ENCODE measurements around the gene TSPAN15.

Gene TSPAN15

DNA sequence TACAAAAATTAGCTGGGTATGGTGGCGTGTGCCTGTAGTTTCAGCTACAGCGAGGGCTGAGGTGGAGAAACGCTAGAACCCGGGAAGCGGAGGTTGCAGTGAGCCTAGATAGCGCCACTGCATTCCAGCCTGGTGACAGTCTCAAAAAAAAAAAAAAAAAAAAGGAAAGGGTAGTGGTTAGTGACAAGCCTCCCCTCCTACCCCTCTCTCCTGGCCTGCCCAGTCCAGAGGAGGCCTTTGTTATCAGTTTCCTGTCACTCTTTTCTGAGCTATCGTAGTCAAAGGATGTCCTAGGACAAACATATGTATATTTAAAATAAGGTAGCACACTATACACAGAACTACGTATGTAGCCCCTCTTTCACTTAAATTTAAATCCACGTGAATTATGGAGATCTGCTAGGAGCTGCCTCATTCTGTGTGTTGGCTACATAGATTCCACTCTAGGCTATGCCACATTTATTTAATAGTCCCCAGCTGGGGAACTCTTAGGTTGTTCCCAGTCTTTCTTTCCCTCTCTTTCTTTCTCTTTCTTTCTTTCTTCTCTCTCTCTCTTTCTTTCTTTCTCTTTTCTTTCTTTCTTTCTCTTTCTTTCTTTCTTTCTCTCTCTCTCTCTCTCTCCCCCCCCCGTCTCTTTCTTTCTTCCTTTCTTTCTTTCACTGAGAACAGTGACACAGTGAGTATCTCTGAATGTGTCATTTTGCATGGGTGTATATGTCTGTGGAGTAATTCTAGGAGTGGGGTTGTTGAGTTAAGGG is 3.9 kb downstream of the TSPAN15 start:
- Histone ChIP-seq H3K4me3 (ENCODE audit: insufficient read length, low read depth) (no peak overlapping the region), H3K4me1 (ENCODE audit: insufficient read depth, insufficient read length) (peaks cover 4% of the 10 kb centered on the region)

DNA sequence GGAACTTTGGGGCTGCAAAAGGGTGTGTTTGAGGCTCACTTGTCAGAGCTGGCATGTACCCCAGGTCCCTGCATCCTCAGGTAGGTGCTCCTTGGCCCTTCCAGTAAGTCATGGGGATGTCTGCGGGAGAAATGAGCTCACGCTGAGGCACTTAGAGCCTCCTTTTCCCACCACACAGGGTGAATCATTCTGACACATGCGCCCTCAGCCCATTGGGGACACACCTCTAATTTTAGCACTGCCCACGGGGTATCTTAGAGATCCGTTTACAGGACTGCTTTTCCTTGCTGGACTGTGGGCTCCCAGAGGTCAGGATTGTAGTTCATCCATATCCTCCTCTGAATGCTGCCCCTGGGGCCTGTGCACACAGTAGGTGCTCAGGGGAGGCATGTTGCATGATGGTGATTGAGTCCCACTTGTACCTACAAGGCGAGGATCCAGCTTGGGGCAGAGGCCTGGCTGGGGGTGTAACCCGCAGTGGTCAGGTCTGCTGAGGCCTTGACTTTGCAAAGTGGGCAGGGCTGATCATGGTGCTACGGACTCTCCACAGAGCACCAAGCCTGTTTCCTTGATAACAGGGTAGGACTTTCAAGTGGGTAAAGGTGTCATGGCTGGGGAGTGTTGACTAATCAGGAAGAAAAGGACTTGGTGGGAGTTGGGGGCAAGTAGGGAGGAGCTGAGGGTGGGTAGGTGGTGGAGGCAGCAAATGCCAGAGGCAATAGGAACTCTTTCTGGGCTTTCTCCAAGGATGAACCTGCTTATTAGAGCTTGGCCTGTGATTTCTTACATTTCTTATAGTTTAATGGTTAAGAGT is 5.8 kb downstream of the TSPAN15 start:
- Histone ChIP-seq H3K4me3 (ENCODE audit: insufficient read length, low read depth) (no peak overlapping the region), H3K4me1 (ENCODE audit: insufficient read depth, insufficient read length) (peaks cover under 1% of the 10 kb centered on the region), H3K9ac (ENCODE audit: insufficient read length, low read depth) (no peak overlapping the region), H3K36me3 (ENCODE audit: insufficient read depth, insufficient read length, low read length) (no peaks in the 10 kb centered on the region), H3K9me3 (ENCODE audit: insufficient read depth, low read length) (no peaks in the 10 kb centered on the region), H3K27me3 (ENCODE audit: insufficient read depth, insufficient read length) (peaks cover 18% of the 10 kb centered on the region)
- no peak for DNase-seq (ENCODE audit: low read depth, low spot score)
- TF ChIP-seq ZNF274 (IDR thresholded peaks at IDR 0.05; ENCODE audit: low read depth, low read length) (no peak), SUZ12 (IDR thresholded peaks at IDR 0.05; ENCODE audit: extremely low read depth, insufficient read depth, insufficient read length) (no peak), YY1 (IDR thresholded peaks at IDR 0.05; ENCODE audit: insufficient read depth, insufficient read length) (no peak)

More for the DNA sequence above, 3.9 kb downstream of the TSPAN15 start:
- no peak for DNase-seq (ENCODE audit: low read depth, low spot score)
- no peaks in the 10 kb centered on the region for H3K9me3 ChIP-seq (ENCODE audit: insufficient read depth, low read length)
- no peaks in the 10 kb centered on the region for H3K36me3 ChIP-seq (ENCODE audit: insufficient read depth, insufficient read length, low read length)
- no peak overlapping the region for H3K9ac ChIP-seq (ENCODE audit: insufficient read length, low read depth)
- TF ChIP-seq ZNF274 (IDR thresholded peaks at IDR 0.05; ENCODE audit: low read depth, low read length) (no peak), YY1 (IDR thresholded peaks at IDR 0.05; ENCODE audit: insufficient read depth, insufficient read length) (no peak), SUZ12 (IDR thresholded peaks at IDR 0.05; ENCODE audit: extremely low read depth, insufficient read depth, insufficient read length) (no peak)
- peaks cover 25% of the 10 kb centered on the region for H3K27me3 ChIP-seq (ENCODE audit: insufficient read depth, insufficient read length)

DNA sequence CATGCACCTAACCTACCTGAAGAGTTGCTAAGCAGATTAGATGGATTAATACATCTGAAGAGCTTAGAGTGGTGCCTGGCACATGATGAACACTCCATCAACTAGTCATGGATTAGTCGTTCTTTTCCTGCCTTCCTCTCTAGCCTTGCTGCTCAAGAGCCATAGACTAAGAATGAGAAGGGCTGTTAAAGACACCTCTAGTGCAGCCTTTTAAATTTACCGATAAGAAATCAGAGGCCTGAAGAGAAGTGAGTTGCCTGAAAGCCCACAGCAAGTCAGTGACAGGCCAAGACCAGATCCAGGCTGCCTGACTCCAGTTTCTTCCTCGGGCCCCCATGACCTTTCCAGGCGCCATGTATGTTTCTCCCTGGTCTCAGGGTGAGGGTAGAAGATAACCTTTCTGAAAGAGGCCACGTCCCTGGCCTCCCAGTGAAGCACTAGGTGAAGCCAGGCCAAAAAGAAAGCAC is 6.5 kb downstream of the TSPAN15 start:
- H3K4me3 ChIP-seq (ENCODE audit: insufficient read length, low read depth) = no peak overlapping the region
- H3K9ac ChIP-seq (ENCODE audit: insufficient read length, low read depth) = no peak overlapping the region
- TF ChIP-seq SUZ12 (IDR thresholded peaks at IDR 0.05; ENCODE audit: extremely low read depth, insufficient read depth, insufficient read length) = no peak
- no peak for TF ChIP-seq YY1 (IDR thresholded peaks at IDR 0.05; ENCODE audit: insufficient read depth, insufficient read length)
- no peak for TF ChIP-seq ZNF274 (IDR thresholded peaks at IDR 0.05; ENCODE audit: low read depth, low read length)

DNA sequence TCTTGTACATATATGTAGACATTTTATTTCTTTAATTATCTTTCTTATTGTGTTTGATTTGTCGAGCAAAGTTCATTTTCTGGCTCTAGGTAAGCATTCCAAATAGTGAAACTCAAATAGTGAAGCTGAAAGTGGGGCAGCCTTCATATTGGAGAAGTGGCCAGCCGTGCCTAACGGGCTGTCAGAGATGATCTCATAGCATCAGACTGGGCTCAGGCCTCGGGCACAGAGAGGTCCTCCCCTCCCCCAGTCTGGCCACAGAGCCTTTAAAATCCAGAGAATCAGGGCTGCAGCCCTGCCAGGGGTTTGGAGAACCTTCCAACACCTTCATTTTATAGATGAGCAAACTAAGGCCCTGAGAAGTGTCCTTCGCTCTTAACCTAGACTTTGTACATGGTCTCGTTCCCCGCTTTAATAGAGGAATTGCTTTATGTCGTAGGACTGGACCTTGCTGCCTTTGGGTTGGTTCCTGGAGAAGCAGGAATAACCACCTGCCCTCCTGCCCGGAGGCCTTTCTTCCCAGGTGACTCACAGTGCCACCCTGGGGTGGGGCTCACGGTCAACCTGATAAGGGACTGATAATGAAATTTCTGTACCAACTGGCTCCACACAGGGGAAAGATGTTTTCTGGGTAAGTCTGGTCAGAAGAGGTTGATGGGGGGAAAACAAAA is 7.3 kb downstream of the TSPAN15 start:
- Histone ChIP-seq H3K9me3 (ENCODE audit: insufficient read depth, low read length) (no peaks in the 10 kb centered on the region), H3K36me3 (ENCODE audit: insufficient read depth, insufficient read length, low read length) (no peaks in the 10 kb centered on the region), H3K27me3 (ENCODE audit: insufficient read depth, insufficient read length) (peaks cover 3% of the 10 kb centered on the region), H3K9ac (ENCODE audit: insufficient read length, low read depth) (no peak overlapping the region), H3K4me3 (ENCODE audit: insufficient read length, low read depth) (no peak overlapping the region), H3K4me1 (ENCODE audit: insufficient read depth, insufficient read length) (no peaks in the 10 kb centered on the region)
- DNase-seq (ENCODE audit: low read depth, low spot score) = no peak
- TF ChIP-seq SUZ12 (IDR thresholded peaks at IDR 0.05; ENCODE audit: extremely low read depth, insufficient read depth, insufficient read length) = no peak
- no peak for TF ChIP-seq YY1 (IDR thresholded peaks at IDR 0.05; ENCODE audit: insufficient read depth, insufficient read length)

More for the DNA sequence above, 6.5 kb downstream of the TSPAN15 start:
- no peak for DNase-seq (ENCODE audit: low read depth, low spot score)
- Histone ChIP-seq H3K4me1 (ENCODE audit: insufficient read depth, insufficient read length) (no peaks in the 10 kb centered on the region), H3K36me3 (ENCODE audit: insufficient read depth, insufficient read length, low read length) (no peaks in the 10 kb centered on the region), H3K9me3 (ENCODE audit: insufficient read depth, low read length) (no peaks in the 10 kb centered on the region), H3K27me3 (ENCODE audit: insufficient read depth, insufficient read length) (peaks cover 11% of the 10 kb centered on the region)

DNA sequence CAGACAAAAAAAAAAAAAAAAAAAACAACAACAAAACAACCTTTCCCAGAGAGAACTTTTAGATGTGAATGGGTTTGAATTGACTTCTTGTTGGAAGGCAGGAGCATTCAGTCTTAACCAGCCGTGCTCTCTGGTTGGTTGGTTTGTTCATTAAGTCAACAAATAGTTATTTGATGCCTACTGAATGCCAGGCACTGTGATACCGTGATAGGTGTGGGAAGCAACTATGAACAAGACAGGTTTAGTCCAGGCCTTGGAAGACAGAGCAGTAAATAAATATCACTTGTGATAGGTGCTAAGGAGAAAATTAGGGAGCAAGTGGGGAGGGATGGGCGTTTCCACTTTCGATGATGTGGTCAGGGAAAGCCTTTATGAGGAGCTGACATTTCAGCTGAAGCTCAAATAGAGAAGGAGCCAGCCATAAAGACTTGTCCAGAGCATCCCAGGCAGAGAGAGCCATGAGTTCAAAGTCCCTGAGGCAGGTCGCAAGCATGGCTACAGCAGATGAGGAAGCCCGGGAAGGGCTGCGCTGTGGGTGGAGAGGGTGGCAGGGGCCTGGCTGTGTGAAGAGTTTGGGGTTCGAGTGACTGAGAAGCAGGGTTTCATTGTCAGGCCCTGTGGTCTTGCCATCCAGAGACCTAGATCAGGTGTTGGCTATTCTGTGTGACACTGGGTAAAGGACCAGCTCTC is 8.0 kb downstream of the TSPAN15 start:
- Histone ChIP-seq H3K4me1 (ENCODE audit: insufficient read depth, insufficient read length) (no peaks in the 10 kb centered on the region), H3K36me3 (ENCODE audit: insufficient read depth, insufficient read length, low read length) (no peaks in the 10 kb centered on the region), H3K9ac (ENCODE audit: insufficient read length, low read depth) (no peak overlapping the region), H3K9me3 (ENCODE audit: insufficient read depth, low read length) (no peaks in the 10 kb centered on the region), H3K27me3 (ENCODE audit: insufficient read depth, insufficient read length) (no peaks in the 10 kb centered on the region), H3K4me3 (ENCODE audit: insufficient read length, low read depth) (no peak overlapping the region)
- no peak for DNase-seq (ENCODE audit: low read depth, low spot score)
- TF ChIP-seq ZNF274 (IDR thresholded peaks at IDR 0.05; ENCODE audit: low read depth, low read length) (no peak), SUZ12 (IDR thresholded peaks at IDR 0.05; ENCODE audit: extremely low read depth, insufficient read depth, insufficient read length) (no peak), YY1 (IDR thresholded peaks at IDR 0.05; ENCODE audit: insufficient read depth, insufficient read length) (no peak)

DNA sequence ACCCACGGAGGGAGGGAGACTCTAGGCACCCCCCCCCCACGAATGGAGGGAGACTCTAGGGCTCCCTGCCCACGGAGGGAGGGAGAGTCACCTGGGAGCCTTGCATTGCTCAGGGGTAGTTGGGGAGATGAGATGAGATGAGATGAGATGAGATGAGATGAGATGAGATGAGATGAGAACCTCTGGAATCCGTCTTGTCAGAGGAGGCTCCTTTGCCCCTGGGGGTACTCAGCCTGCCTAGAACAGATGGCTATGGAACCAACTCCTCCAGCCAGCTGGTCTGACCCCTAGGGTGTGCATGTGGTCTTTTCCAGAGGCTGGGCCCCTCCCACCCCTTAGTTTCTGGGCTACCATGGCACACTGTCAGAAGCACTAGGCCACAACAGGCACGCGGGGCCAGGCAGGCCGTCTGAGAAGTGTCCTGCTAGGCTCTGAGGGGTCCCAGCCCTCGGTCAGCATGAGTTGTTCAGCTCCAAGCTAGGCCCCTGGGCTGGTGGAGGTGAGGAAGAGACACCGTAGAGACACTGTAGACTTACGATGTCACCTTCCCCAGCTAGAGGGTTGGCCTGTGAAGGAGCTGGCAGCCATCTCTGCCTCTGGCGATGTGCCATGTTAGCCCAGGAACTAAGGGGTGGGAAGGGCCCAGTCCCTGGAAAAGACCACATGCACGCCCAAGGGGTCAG is 8.8 kb downstream of the TSPAN15 start:
- Histone ChIP-seq H3K4me3 (ENCODE audit: insufficient read length, low read depth) (no peak overlapping the region), H3K4me1 (ENCODE audit: insufficient read depth, insufficient read length) (peaks cover 4% of the 10 kb centered on the region), H3K9ac (ENCODE audit: insufficient read length, low read depth) (no peak overlapping the region), H3K27me3 (ENCODE audit: insufficient read depth, insufficient read length) (no peaks in the 10 kb centered on the region), H3K9me3 (ENCODE audit: insufficient read depth, low read length) (no peaks in the 10 kb centered on the region), H3K36me3 (ENCODE audit: insufficient read depth, insufficient read length, low read length) (no peaks in the 10 kb centered on the region)
- DNase-seq (ENCODE audit: low read depth, low spot score) = no peak
- TF ChIP-seq SUZ12 (IDR thresholded peaks at IDR 0.05; ENCODE audit: extremely low read depth, insufficient read depth, insufficient read length) = no peak
